Sigmoid colon (tissue), 4 donors: ENCODE results near the gene CYBC1.

Source experiments
- CTCF ChIP-seq, 4 experiments: fragments of 450-650 bp in 3 of 4; fragments of 200-600 bp in 1 of 4; IDR thresholded peaks; one replicate each; pipeline ENCODE4 v1.5.1; 2016 to 2019; ENCODE audit warnings: antibody characterized with exemption in 4 of 4, mild to moderate bottlenecking in 3 of 4, moderate library complexity in 2 of 4
- EP300 ChIP-seq, 4 donors: sonication (generic); formaldehyde crosslinking; IDR thresholded peaks; one replicate each; pipeline ENCODE4 v1.6.1; 2017; ENCODE audit warnings: antibody characterized with exemption in 4 of 4
- POLR2A ChIP-seq, 2 donors: fragments of 450-650 bp; IDR thresholded peaks; one replicate each; pipeline ENCODE4 v1.6.1; 2016; ENCODE audit warnings: antibody characterized with exemption in 2 of 2, mild to moderate bottlenecking in 2 of 2, moderate library complexity in 2 of 2
- POLR2AphosphoS5 ChIP-seq, 4 donors: sonication (generic); formaldehyde crosslinking; IDR thresholded peaks; one replicate each; pipeline ENCODE4 v1.6.1; 2017; ENCODE audit warnings: antibody characterized with exemption in 4 of 4

- TF ChIP-seq CTCF (IDR thresholded peaks at IDR 0.05) (no peak), POLR2A (IDR thresholded peaks at IDR 0.05) (no peak), EP300 (IDR thresholded peaks at IDR 0.05) (no peak), POLR2AphosphoS5 (IDR thresholded peaks at IDR 0.05) (no peak)
These were observed 49.7 kb downstream of the CYBC1 start for GRCh38 chr17:82400830-82401229.
